ENCODE measurements around the gene ACO2.
"Not testable (repeated sequence)": the region's sequence is repeated elsewhere in the genome, so short reads cannot be mapped to it uniquely, and the experiment has no call there.

The ACO2 gene

GRCh38 chr22:41448189-41448808 is 20.6 kb upstream of the ACO2 start:
- peak; percentile 91 for DNase-seq (ENCODE audit: low spot score)

- DNase-seq (ENCODE audit: low spot score): no peak
Observed at GRCh38 chr22:41458161-41458728, 10.7 kb upstream of the ACO2 start.

- no peak for DNase-seq (ENCODE audit: low spot score)
Observed at GRCh38 chr22:41459431-41459830, 9.5 kb upstream of the ACO2 start.

- DNase-seq (ENCODE audit: low spot score): not testable (repeated sequence)
Observed at GRCh38 chr22:41460071-41460470, 8.8 kb upstream of the ACO2 start.

- no peak for DNase-seq (ENCODE audit: low spot score)
Observed at GRCh38 chr22:41461901-41462300, 7.0 kb upstream of the ACO2 start.

- DNase-seq (ENCODE audit: low spot score): no peak
Observed at GRCh38 chr22:41469218-41469851, 418 bp downstream of the ACO2 start.

- DNase-seq (ENCODE audit: low spot score): no peak
Observed at GRCh38 chr22:41470886-41471285, 2.0 kb downstream of the ACO2 start.

GRCh38 chr22:41471568-41471967 is 2.7 kb downstream of the ACO2 start:
- no peak for DNase-seq (ENCODE audit: low spot score)

- no peak for DNase-seq (ENCODE audit: low spot score)
Observed at GRCh38 chr22:41474872-41475451, 6.0 kb downstream of the ACO2 start.

- DNase-seq (ENCODE audit: low spot score): no peak
Observed at GRCh38 chr22:41478473-41478872, 9.6 kb downstream of the ACO2 start.

GRCh38 chr22:41478891-41479521 is 10.1 kb downstream of the ACO2 start:
- no peak for DNase-seq (ENCODE audit: low spot score)

- peak; percentile 52 for DNase-seq (ENCODE audit: low spot score)
Observed at GRCh38 chr22:41479671-41480396, 10.9 kb downstream of the ACO2 start.

GRCh38 chr22:41480397-41480735 is 11.4 kb downstream of the ACO2 start:
- no peak for DNase-seq (ENCODE audit: low spot score)

GRCh38 chr22:41481131-41481830 is 12.4 kb downstream of the ACO2 start:
- DNase-seq (ENCODE audit: low spot score): no peak

GRCh38 chr22:41481925-41482318 is 13.0 kb downstream of the ACO2 start:
- peak; percentile 56 for DNase-seq (ENCODE audit: low spot score)

GRCh38 chr22:41482319-41482935 is 13.5 kb downstream of the ACO2 start:
- DNase-seq (ENCODE audit: low spot score): peak; percentile 27

GRCh38 chr22:41485033-41485432 is 16.1 kb downstream of the ACO2 start:
- DNase-seq (ENCODE audit: low spot score): no peak

GRCh38 chr22:41487037-41487935 is 18.4 kb downstream of the ACO2 start:
- DNase-seq (ENCODE audit: low spot score): no peak

GRCh38 chr22:41488076-41488475 is 19.2 kb downstream of the ACO2 start:
- no peak for DNase-seq (ENCODE audit: low spot score)
